ENCODE measurements around the gene PEA15. TPM values are rescaled to one million over a fixed set of nuclear protein-coding genes. Genes with fewer than 3 reads are reported as not detected.

The PEA15 gene
- total RNA-seq, 4 donors from 2014 or later = 25.8 to 92.5 (median 27.3) TPM

- 90 to 100% methylated on average over 2 of the region's 2 CpGs for WGBS, 2 donors (ENCODE audit: low coverage in 1 of 2)
- Histone ChIP-seq H3K9me3 (no peaks in the 10 kb centered on the region), H3K27me3 (no peaks in the 10 kb centered on the region), H3K4me1 (no peaks in the 10 kb centered on the region), H3K4me3 (no peak overlapping the region), H3K27ac (no peak overlapping the region), H3K36me3 (peaks cover 0 to 64% (median 35%) of the 10 kb centered on the region in 4 donors)
- no peak for DNase-seq
- TF ChIP-seq EP300 (IDR thresholded peaks at IDR 0.05; ENCODE audit: low read depth) = no peak
- no peak for TF ChIP-seq POLR2AphosphoS5 (IDR thresholded peaks at IDR 0.05)
- TF ChIP-seq CTCF (IDR thresholded peaks at IDR 0.05) = no peak
- TF ChIP-seq POLR2A (IDR thresholded peaks at IDR 0.05) = no peak
- in situ Hi-C loops (cut with MboI; ENCODE audit: low pct_ligation_motif_present in 1 of 4, low pct_unique_long_range_greater_than_20kb in 1 of 4, low sequenced_read_pairs in 3 of 4) = no loop called here
- intact Hi-C loops (cut with DNase I; ENCODE audit: low total_unique reads) = no loop called here
These were observed 32.4 kb downstream of the PEA15 start for GRCh38 chr1:160237558-160237957.

DNA sequence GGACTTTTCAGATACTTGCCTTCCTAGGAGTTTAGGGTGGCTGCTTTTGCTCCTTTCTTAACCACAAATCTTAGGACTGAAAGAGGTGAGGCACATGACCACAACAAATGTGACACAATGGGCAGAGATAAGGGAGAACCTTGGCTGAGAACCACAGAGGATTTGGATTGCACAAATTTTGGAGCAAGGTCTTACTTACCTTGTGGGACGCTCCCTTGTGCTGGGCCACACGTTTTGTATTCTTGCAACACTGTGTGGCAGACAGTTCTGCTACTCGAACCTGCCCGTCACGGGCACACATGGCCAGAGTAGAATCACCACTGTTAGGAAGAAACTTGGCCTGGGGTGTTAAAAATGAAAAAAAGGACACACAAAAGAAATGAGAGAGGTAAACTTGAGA, 33.2 kb downstream of the PEA15 start:
- no peak for DNase-seq
- intact Hi-C loops (cut with DNase I; ENCODE audit: low total_unique reads) (no loop called here), in situ Hi-C loops (cut with MboI; ENCODE audit: low pct_ligation_motif_present in 1 of 4, low pct_unique_long_range_greater_than_20kb in 1 of 4, low sequenced_read_pairs in 3 of 4) (no loop called here)
- Histone ChIP-seq H3K4me3 (no peak overlapping the region), H3K27ac (no peak overlapping the region), H3K4me1 (no peaks in the 10 kb centered on the region), H3K36me3 (peaks cover 0 to 61% (median 33%) of the 10 kb centered on the region in 4 donors), H3K27me3 (no peaks in the 10 kb centered on the region), H3K9me3 (no peaks in the 10 kb centered on the region)
- WGBS, 2 donors (ENCODE audit: low coverage in 1 of 2) = 93 to 94% methylated on average over 3 to 5 of the region's 5 CpGs
- TF ChIP-seq POLR2AphosphoS5 (IDR thresholded peaks at IDR 0.05) (no peak), EP300 (IDR thresholded peaks at IDR 0.05; ENCODE audit: low read depth) (no peak)

DNA sequence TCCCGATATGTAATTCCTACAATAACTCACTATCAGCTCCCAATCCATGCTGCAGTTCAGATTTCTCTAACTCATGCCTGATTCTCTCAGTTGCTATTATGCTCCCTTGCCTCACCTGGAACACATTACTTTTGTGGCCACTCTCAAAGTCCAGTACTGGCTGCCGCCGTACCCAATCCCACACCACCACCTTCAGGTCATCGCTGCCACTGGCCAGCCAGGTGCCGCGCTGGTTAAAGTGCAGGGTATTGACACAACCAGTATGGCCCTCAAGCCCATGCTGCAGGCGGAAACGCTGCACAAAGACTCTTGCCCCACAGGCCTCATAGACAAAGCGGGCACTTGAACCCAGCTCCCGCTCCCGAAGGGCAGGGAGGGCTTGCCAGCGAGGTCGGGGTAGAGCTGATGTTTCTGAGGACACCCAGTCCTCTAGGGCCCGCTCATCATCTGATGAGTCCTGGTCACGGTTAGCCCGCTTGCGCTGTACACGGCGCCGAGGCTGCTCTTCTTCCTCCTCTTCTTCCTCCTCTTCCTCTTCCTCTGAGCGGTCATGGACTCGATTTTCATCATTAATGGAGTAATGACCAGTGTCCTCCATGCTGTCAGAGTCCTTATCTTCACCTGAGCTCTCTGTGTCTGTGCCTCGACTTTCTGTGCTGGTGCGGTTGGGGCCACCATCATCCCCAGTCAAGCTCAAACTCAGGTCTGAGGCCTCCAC, 34.6 kb downstream of the PEA15 start:
- Histone ChIP-seq H3K36me3 (peaks cover 0 to 64% (median 35%) of the 10 kb centered on the region in 4 donors), H3K9me3 (no peaks in the 10 kb centered on the region), H3K27ac (no peak overlapping the region), H3K27me3 (no peaks in the 10 kb centered on the region), H3K4me3 (no peak overlapping the region), H3K4me1 (no peaks in the 10 kb centered on the region)
- no peak for DNase-seq
- no peak for TF ChIP-seq CTCF (IDR thresholded peaks at IDR 0.05)
- TF ChIP-seq EP300 (IDR thresholded peaks at IDR 0.05; ENCODE audit: low read depth) = no peak
- no peak for TF ChIP-seq POLR2A (IDR thresholded peaks at IDR 0.05)
- TF ChIP-seq POLR2AphosphoS5 (IDR thresholded peaks at IDR 0.05) = no peak
- intact Hi-C loops (cut with DNase I; ENCODE audit: low total_unique reads) = no loop called here
- 99 to 100% methylated on average over 3 to 24 of the region's 24 CpGs for WGBS, 2 donors (ENCODE audit: low coverage in 1 of 2)
- in situ Hi-C loops (cut with MboI; ENCODE audit: low pct_ligation_motif_present in 1 of 4, low pct_unique_long_range_greater_than_20kb in 1 of 4, low sequenced_read_pairs in 3 of 4) = no loop called here

DNA sequence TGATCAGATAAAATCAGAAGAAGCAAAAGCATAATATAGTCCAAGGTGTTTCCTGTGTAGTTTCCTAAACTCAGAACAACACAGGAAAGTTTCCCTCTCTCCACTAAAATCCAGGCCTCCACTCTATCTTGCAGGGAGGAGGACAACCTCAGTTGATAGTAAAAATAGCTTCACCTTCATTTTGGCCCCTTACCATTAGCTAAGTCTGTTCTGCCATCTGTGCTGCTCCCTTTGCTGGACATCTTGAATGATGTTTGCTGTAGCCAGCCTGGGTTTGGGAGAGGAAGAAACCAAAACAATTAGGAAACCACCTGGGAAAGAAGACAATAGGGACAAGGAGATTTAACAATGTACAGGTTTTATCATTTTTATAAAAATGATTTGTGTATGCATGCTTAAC, 38.6 kb downstream of the PEA15 start:
- Histone ChIP-seq H3K36me3 (peaks cover 0 to 28% (median 13%) of the 10 kb centered on the region in 4 donors), H3K27me3 (no peaks in the 10 kb centered on the region), H3K9me3 (no peaks in the 10 kb centered on the region), H3K4me3 (no peak overlapping the region), H3K4me1 (no peaks in the 10 kb centered on the region), H3K27ac (no peak overlapping the region)
- TF ChIP-seq EP300 (IDR thresholded peaks at IDR 0.05; ENCODE audit: low read depth) (no peak), POLR2A (IDR thresholded peaks at IDR 0.05) (no peak), POLR2AphosphoS5 (IDR thresholded peaks at IDR 0.05) (no peak), CTCF (IDR thresholded peaks at IDR 0.05) (no peak)
- intact Hi-C loops (cut with DNase I; ENCODE audit: low total_unique reads) = no loop called here
- in situ Hi-C loops (cut with MboI; ENCODE audit: low pct_ligation_motif_present in 1 of 4, low pct_unique_long_range_greater_than_20kb in 1 of 4, low sequenced_read_pairs in 3 of 4) = no loop called here
- DNase-seq = no peak

GRCh38 chr1:160244209-160244608, 39.0 kb downstream of the PEA15 start:
- no peak for DNase-seq
- TF ChIP-seq EP300 (IDR thresholded peaks at IDR 0.05; ENCODE audit: low read depth) (no peak), POLR2A (IDR thresholded peaks at IDR 0.05) (no peak), POLR2AphosphoS5 (IDR thresholded peaks at IDR 0.05) (no peak), CTCF (IDR thresholded peaks at IDR 0.05) (no peak)
- intact Hi-C loops (cut with DNase I; ENCODE audit: low total_unique reads) = no loop called here
- Histone ChIP-seq H3K9me3 (no peaks in the 10 kb centered on the region), H3K4me1 (no peaks in the 10 kb centered on the region), H3K27me3 (no peaks in the 10 kb centered on the region), H3K27ac (no peak overlapping the region), H3K36me3 (peaks cover 0 to 26% (median 10%) of the 10 kb centered on the region in 4 donors), H3K4me3 (no peak overlapping the region)
- 75 to 94% methylated on average over 1 of the region's 1 CpG for WGBS, 2 donors (ENCODE audit: low coverage in 1 of 2)
- in situ Hi-C loops (cut with MboI; ENCODE audit: low pct_ligation_motif_present in 1 of 4, low pct_unique_long_range_greater_than_20kb in 1 of 4, low sequenced_read_pairs in 3 of 4) = no loop called here
